HG02973 (cell line): ENCODE measurements around the gene MTUS2.

ENCODE experiments used
- ATAC-seq: cut with Tn5 transposase; IDR thresholded peaks from one replicate; pipeline ENCODE4 v1.9.1; 2021; ENCODE audit warnings: moderate library complexity; ENCODE audit not compliant: unreplicated experiment

MTUS2 gene

GRCh38 chr13:28856287-28856686 lies 36.1 kb downstream of the MTUS2 start:
- no peak for ATAC-seq

GRCh38 chr13:28859069-28859468 lies 38.9 kb downstream of the MTUS2 start:
- ATAC-seq = no peak

GRCh38 chr13:28859717-28860116 lies 39.6 kb downstream of the MTUS2 start:
- no peak for ATAC-seq

- no peak for ATAC-seq
Measured at GRCh38 chr13:28864544-28864943, 44.4 kb downstream of the MTUS2 start.

GRCh38 chr13:28865149-28865744 lies 45.1 kb downstream of the MTUS2 start:
- no peak for ATAC-seq

- no peak for ATAC-seq
Measured at GRCh38 chr13:28865951-28866350, 45.8 kb downstream of the MTUS2 start.

GRCh38 chr13:28866932-28867331 lies 46.8 kb downstream of the MTUS2 start:
- no peak for ATAC-seq

GRCh38 chr13:28867564-28867963 lies 47.4 kb downstream of the MTUS2 start:
- ATAC-seq = no peak

GRCh38 chr13:28872427-28873176 lies 52.5 kb downstream of the MTUS2 start:
- ATAC-seq = no peak

GRCh38 chr13:28875846-28876615 lies 55.9 kb downstream of the MTUS2 start:
- ATAC-seq = no peak

- no peak for ATAC-seq
Measured at GRCh38 chr13:28877408-28877807, 57.3 kb downstream of the MTUS2 start.

- no peak for ATAC-seq
Measured at GRCh38 chr13:28885181-28885580, 65.0 kb downstream of the MTUS2 start.

GRCh38 chr13:28889086-28889732 lies 69.1 kb downstream of the MTUS2 start:
- no peak for ATAC-seq

GRCh38 chr13:28890712-28891111 lies 70.6 kb downstream of the MTUS2 start:
- no peak for ATAC-seq

- no peak for ATAC-seq
Measured at GRCh38 chr13:28918030-28918429, 97.9 kb downstream of the MTUS2 start.

- no peak for ATAC-seq
Measured at GRCh38 chr13:28922341-28922740, 102.2 kb downstream of the MTUS2 start.

- ATAC-seq = no peak
Measured at GRCh38 chr13:28935104-28935503, 115.0 kb downstream of the MTUS2 start.

- ATAC-seq = no peak
Measured at GRCh38 chr13:28942906-28943305, 122.8 kb downstream of the MTUS2 start.

GRCh38 chr13:28953714-28954418 lies 133.7 kb downstream of the MTUS2 start:
- ATAC-seq = no peak

GRCh38 chr13:28954419-28954725 lies 134.2 kb downstream of the MTUS2 start:
- ATAC-seq = no peak

GRCh38 chr13:28954810-28955209 lies 134.7 kb downstream of the MTUS2 start:
- no peak for ATAC-seq
